ENCODE measurements around the gene KLF7.

The KLF7 gene

GRCh38 chr2:207086136-207086535 lies 79.6 kb downstream of the KLF7 start:
- TF ChIP-seq EGR1 (IDR thresholded peaks at IDR 0.05) (no peak), MAX (IDR thresholded peaks at IDR 0.05) (no peak), TEAD4 (IDR thresholded peaks at IDR 0.05) (no peak), TCF12 (IDR thresholded peaks at IDR 0.05; ENCODE audit: low read depth) (no peak), CEBPB (IDR thresholded peaks at IDR 0.05) (no peak), CREB1 (IDR thresholded peaks at IDR 0.05; ENCODE audit: low read depth) (no peak), YY1 (IDR thresholded peaks at IDR 0.05; ENCODE audit: low read depth) (no peak), FOXM1 (IDR thresholded peaks at IDR 0.05; ENCODE audit: borderline replicate concordance, low read depth) (no peak), ZBTB7A (IDR thresholded peaks at IDR 0.05; ENCODE audit: low read depth) (no peak), RAD21 (IDR thresholded peaks at IDR 0.05; ENCODE audit: low read depth) (no peak), TAF1 (IDR thresholded peaks at IDR 0.05; ENCODE audit: low read depth) (no peak), NFIC (IDR thresholded peaks at IDR 0.05) (no peak), EP300 (IDR thresholded peaks at IDR 0.05; ENCODE audit: borderline replicate concordance) (no peak), USF1 (IDR thresholded peaks at IDR 0.05) (no peak), REST (IDR thresholded peaks at IDR 0.05; ENCODE audit: low read depth) (no peak)

- TF ChIP-seq CREB1 (IDR thresholded peaks at IDR 0.05; ENCODE audit: low read depth), result no peak
- no peak for TF ChIP-seq YY1 (IDR thresholded peaks at IDR 0.05; ENCODE audit: low read depth)
- no peak for TF ChIP-seq FOXM1 (IDR thresholded peaks at IDR 0.05; ENCODE audit: borderline replicate concordance, low read depth)
- TF ChIP-seq EGR1 (IDR thresholded peaks at IDR 0.05), result no peak
- TF ChIP-seq REST (IDR thresholded peaks at IDR 0.05; ENCODE audit: low read depth), result no peak
- TF ChIP-seq MAX (IDR thresholded peaks at IDR 0.05), result no peak
- TF ChIP-seq RAD21 (IDR thresholded peaks at IDR 0.05; ENCODE audit: low read depth), result no peak
- TF ChIP-seq TEAD4 (IDR thresholded peaks at IDR 0.05), result no peak
- no peak for TF ChIP-seq CEBPB (IDR thresholded peaks at IDR 0.05)
- no peak for TF ChIP-seq USF1 (IDR thresholded peaks at IDR 0.05)
- TF ChIP-seq ZBTB7A (IDR thresholded peaks at IDR 0.05; ENCODE audit: low read depth), result no peak
- no peak for TF ChIP-seq EP300 (IDR thresholded peaks at IDR 0.05; ENCODE audit: borderline replicate concordance)
- no peak for TF ChIP-seq TCF12 (IDR thresholded peaks at IDR 0.05; ENCODE audit: low read depth)
- TF ChIP-seq TAF1 (IDR thresholded peaks at IDR 0.05; ENCODE audit: low read depth), result no peak
- no peak for TF ChIP-seq NFIC (IDR thresholded peaks at IDR 0.05)
Measured at GRCh38 chr2:207085110-207085509, 80.6 kb downstream of the KLF7 start.

- no peak for TF ChIP-seq CEBPB (IDR thresholded peaks at IDR 0.05)
- no peak for TF ChIP-seq ZBTB7A (IDR thresholded peaks at IDR 0.05; ENCODE audit: low read depth)
- no peak for TF ChIP-seq CREB1 (IDR thresholded peaks at IDR 0.05; ENCODE audit: low read depth)
- TF ChIP-seq USF1 (IDR thresholded peaks at IDR 0.05), result no peak
- no peak for TF ChIP-seq TEAD4 (IDR thresholded peaks at IDR 0.05)
- TF ChIP-seq NFIC (IDR thresholded peaks at IDR 0.05), result no peak
- no peak for TF ChIP-seq REST (IDR thresholded peaks at IDR 0.05; ENCODE audit: low read depth)
- no peak for TF ChIP-seq YY1 (IDR thresholded peaks at IDR 0.05; ENCODE audit: low read depth)
- no peak for TF ChIP-seq RAD21 (IDR thresholded peaks at IDR 0.05; ENCODE audit: low read depth)
- TF ChIP-seq MAX (IDR thresholded peaks at IDR 0.05), result no peak
- no peak for TF ChIP-seq TAF1 (IDR thresholded peaks at IDR 0.05; ENCODE audit: low read depth)
- TF ChIP-seq EGR1 (IDR thresholded peaks at IDR 0.05), result no peak
- no peak for TF ChIP-seq FOXM1 (IDR thresholded peaks at IDR 0.05; ENCODE audit: borderline replicate concordance, low read depth)
- no peak for TF ChIP-seq TCF12 (IDR thresholded peaks at IDR 0.05; ENCODE audit: low read depth)
- no peak for TF ChIP-seq EP300 (IDR thresholded peaks at IDR 0.05; ENCODE audit: borderline replicate concordance)
Measured at GRCh38 chr2:207083361-207084110, 82.2 kb downstream of the KLF7 start.

Data from Ishikawa (cell line).